Stimulated activated CD4-positive, alpha-beta T cell treated with anti-CD3 and anti-CD28 coated beads, Interleukin-15, amount 100 ng/mL, for 24 hours (primary cell): Measurements from ENCODE around the gene H3-3A.
"Not testable (repeated sequence)": the region's sequence is repeated elsewhere in the genome, so short reads cannot be mapped to it uniquely, and the experiment has no call there.

ENCODE experiments used
- DNase-seq: peaks from one replicate; pipeline ENCODE4 v3.0.0-alpha.2; 2020

The H3-3A gene

DNA sequence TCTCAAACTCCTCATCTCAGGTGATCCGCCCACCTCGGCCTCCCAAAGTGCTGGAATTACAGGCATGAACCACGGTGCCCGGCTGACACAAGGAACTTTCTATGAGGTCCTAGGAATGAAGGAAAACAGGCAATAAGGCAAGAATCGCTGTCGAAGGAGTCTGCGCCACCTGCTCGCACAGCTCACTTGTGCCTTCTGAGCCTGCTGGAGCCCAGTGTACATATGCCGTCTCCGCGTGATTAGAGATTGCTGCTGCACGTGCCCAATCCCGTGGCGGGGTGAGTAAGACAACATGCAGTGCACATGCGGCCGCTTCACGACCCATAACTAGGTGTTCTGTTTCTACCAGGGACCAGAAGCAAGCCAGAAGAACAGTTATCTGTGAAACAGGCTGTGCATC is 24.3 kb downstream of the H3-3A start:
- DNase-seq = no peak

DNA sequence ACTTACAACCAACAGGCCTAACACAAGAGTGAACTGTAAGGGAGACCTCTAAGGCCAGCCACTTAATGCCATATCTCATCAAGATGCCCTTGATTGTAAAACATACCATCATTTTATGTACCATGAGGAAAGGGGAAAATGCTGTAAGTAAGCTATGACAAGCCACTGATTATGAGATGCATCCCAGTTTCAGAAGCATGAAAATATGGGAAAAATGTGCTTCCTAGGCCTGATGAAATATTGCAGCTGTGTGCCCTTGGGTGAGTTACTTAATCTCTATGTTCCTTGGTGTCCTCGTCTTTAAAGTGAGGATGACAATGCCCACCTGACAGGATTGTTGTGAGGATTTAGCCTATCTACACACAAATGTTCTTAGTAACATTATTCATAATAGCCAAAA is 28.9 kb downstream of the H3-3A start:
- DNase-seq = no peak

- DNase-seq = not testable (repeated sequence)
Observed at GRCh38 chr1:226092048-226092820, 29.7 kb downstream of the H3-3A start.

DNA sequence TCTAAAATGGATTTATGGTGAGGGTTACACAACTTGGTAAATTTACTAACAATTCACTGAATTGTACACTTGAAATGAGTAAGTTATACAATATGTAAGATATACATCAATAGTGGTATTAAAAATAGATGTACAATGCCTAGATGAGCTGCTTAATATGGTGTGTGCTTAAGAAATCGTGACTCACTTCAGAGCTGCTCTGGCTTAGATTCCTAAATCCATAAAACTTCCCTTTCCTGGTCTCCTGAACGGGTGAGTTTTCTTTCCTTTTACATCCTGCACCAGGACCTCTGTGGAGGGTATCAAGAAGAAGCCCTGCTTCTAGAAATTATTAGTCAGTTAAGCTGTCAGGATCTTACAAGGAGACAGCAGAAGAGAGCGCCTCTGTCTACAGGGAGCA is 30.4 kb downstream of the H3-3A start:
- DNase-seq = no peak

DNA sequence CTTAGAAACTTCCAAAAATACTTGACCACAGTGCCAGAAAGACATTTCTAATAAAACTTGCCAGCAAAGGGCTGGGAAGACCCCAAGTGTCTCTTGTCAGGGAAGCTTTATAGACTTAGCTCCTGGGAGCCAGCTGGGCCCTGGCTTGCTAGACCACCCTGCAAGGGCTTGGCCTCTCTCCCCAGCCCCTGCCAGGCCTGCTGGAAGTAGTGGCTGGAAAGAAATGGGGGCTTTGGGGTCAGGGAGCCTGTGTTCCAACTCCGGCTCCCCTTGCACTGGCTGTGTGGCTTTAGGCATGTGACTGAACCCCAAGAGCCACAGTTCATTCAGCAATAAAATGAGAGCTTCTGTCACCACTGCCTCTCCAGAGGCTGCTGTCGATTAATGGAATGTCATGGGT is 31.1 kb downstream of the H3-3A start:
- DNase-seq = no peak

DNA sequence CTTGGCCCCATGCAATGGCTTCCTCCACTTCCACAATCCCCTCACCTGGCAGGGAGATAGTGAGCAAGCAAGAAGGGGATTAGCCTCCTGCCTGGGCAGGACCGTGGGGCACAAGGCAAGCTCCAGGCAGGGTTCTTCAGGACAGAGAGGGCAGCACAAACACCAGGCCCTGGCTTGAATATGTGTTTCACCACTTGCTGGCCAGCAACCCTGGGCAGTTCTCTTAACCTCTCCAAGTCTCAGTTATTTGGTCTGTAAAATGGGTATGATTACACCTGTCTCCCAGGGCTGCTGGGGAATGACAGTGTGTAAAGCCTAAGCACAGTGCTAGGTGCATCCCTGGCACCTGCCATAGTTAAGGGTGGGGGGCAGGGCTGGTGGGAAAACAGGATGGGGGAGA is 31.9 kb downstream of the H3-3A start:
- DNase-seq = no peak

DNA sequence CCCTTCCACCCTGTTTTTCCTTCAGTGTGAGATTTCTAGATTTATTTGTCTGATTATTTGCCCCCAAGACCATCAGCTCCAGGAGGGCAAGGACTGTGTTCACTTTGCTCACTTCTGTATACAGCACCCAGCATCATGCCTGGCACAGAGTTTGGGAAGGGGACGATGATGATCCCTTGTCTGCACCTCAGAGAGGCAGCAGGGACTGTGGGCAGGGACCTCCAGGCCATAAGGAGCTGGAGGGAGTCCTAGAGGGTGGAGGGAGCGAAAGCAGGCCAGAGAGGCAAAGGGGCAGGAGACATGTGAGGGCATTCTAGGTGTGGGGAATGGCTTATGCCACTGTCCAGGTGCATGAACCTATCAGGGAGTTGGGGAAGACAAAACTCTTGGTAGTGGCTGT is 32.8 kb downstream of the H3-3A start:
- DNase-seq = no peak

DNA sequence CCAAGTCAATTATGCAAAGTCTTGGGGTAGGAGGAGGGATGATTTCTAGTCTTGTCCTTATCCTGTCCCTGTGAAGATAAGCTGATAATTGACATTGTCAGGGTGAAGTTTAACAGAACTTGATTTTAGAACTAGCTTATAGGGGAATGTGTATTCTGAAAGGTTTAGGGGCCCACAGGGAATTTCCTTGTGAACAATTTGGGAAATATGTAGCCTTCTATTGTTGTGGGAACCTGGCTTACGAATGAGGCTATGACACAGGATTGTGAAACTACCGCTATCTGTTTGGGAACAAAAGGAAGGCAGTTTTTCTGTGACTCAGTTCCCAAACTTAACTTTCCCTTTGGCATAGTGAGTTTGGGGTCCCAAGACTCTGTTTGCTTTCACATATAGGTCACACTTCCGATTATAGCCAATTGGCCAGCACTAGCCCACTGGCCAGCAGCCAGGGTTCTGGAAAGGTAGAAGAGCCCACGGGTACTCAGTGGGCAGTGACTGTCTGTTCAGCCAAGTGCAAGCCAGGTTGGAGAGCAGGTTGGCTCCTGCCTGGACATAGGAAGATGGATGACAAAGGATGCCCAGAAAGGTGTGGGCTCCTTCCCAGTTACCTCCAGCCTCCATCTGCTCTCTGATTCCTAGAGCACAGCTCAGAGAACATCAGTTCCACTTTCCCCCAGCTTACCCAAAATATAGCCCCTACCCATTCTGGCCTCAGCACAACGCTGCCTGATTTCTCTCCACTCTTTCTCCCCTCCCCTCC is 35.5 kb downstream of the H3-3A start:
- no peak for DNase-seq

GRCh38 chr1:226098870-226099835 is 36.6 kb downstream of the H3-3A start:
- no peak for DNase-seq

- DNase-seq = peak; percentile 66
Observed at GRCh38 chr1:226100436-226101391, 38.2 kb downstream of the H3-3A start.

DNA sequence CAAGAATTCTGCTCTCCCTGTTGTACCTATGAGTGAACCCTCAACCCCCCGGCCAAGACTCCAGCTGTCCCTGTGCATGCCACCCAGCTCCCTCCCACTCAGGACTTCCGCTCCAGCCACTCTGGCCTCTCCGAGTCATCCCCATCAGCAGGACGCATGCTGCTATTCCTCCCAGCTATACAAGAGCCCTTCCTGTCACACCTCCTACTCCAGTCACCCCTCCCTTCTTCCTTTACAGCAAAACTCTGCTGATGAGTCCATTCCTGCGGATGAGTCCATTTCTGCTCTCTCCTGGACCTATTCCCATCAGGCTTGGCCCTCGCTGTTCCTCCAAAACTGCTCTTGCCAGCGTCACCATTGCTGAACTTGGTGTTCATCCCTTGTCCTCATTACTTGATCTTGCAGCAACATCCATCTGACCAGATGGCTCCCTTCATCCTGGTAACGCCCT is 42.2 kb downstream of the H3-3A start:
- DNase-seq = no peak

- DNase-seq = no peak
Observed at GRCh38 chr1:226107471-226108460, 45.2 kb downstream of the H3-3A start.

DNA sequence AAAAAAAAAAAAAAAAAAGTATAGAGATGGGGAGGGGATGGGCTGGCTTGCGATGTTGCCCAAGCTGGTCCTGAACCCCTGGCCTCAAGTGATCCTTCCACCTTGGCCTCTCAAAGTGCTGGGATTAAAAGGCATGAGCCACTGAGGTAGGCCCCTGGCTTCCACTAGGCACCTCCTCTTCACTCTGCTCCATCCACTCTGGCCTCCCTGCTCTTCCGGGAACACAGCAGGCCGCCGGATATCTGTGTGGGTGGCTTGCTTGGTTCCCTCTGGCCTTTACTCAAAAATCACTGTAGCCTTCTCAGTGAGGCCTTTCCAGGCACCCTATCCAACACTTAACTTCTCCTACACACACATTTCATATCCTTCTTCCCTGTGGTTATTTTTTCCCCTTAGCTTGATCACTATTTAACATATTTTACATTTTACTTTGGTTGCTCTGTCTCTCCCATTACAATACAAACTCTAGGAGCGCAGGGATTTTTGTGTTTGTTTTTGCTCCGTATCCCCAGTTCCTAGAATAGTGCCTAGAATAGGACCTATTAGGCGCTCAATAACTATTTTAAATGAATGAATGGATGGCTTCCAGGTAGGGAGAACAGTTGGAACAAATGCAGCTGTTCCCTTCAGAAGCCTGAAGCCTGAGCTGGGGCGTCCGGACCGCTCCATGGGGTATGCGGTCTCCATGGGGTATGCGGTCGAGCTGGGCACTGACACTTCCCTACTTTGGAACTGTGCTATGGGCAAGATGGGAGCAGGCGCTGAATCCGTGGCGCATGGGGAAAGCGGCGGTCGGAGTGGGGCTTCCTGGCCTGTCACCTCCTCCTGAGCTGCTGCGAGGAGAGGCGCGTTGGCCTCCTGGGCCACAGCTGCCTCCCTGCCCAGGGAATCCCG is 46.7 kb downstream of the H3-3A start:
- DNase-seq = no peak

DNA sequence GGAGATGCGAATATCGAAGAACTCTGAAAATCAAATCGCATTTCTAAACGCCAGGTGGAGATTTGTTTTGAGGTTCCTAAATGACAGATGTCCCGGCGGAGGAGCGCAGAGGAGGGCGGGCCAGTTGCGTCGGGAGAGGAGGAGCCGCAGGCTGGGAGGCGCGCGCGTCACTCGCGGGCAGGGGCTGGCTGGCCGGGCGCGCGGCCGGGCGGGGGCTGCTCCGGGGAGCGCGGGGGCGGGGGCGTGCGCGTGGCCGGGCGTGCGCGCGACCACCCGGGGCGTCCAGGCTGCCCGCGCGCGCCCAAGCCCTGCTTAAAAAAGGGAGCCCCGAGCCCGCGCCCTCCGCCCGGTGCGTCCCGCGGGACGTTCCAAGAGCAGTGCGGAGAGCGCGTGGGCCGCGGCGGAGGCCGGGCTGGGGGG is 47.3 kb downstream of the H3-3A start:
- peak; percentile 90 for DNase-seq

GRCh38 chr1:226110249-226111097 is 48.0 kb downstream of the H3-3A start:
- DNase-seq = peak; percentile 79

- DNase-seq = no peak
Observed at GRCh38 chr1:226111098-226111882, 48.8 kb downstream of the H3-3A start.

- no peak for DNase-seq
Observed at GRCh38 chr1:226111883-226112261, 49.4 kb downstream of the H3-3A start.

DNA sequence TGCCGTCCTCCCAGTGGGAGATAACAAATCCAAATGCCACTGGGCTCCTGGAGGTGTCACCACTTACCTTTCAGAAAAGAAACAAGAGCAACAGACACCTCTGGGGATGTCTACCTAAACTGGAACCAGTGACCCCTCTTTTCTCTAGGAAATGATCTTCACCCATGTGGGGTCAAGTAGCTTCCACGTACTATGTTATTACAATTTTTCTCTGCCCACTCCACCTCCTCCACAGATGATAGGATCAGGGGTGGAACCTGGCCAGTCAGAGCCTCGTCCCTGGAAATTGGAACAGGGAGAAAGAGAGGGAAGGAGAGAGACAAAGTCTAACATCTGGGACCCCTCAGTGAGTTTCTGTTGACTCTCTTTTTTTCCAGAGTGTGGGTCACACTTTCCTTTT is 50.1 kb downstream of the H3-3A start:
- DNase-seq = no peak
